OCI-LY1 (cell line): ENCODE measurements around the gene AP4S1.

Experiments
- CTCF ChIP-seq: fragments of 200-600 bp; sonication (generic), shearing (Covaris generic); IDR thresholded peaks from 2 replicates; pipeline ENCODE4 v1.5.1; 2017; ENCODE audit warnings: mild to moderate bottlenecking, antibody characterized with exemption, low read length, moderate library complexity, mixed read lengths
- EZH2 ChIP-seq: fragments of 200-600 bp; sonication (generic), shearing (Covaris generic); IDR thresholded peaks from 2 replicates; pipeline ENCODE4 v1.8.0; 2017; ENCODE audit warnings: borderline replicate concordance, mixed run types, mild to moderate bottlenecking, antibody characterized with exemption, low read length, moderate library complexity, mixed read lengths

GRCh38 chr14:31043379-31043778 lies 17.9 kb downstream of the AP4S1 start:
- TF ChIP-seq CTCF (no peak), EZH2 (no peak)
